GM12878 (cell line): Measurements from ENCODE around the gene TCF7L2. TPM values are rescaled to one million over a fixed set of nuclear protein-coding genes. Genes with fewer than 3 reads are reported as not detected.

Experiments used
- BHLHE40 ChIP-seq, 2 experiments: fragments of 450-650 bp in 1 of 2; IDR thresholded peaks; 2 replicates each; pipeline ENCODE4 v1.6.1; 2011 to 2017; ENCODE audit warnings: low read depth in 2 of 2, borderline replicate concordance in 1 of 2, improper control_type of control experiment in 1 of 2, low read length in 1 of 2, mild to moderate bottlenecking in 1 of 2
- CBFB ChIP-seq: IDR thresholded peaks from 2 replicates; pipeline ENCODE4 v1.6.1; 2016; ENCODE audit warnings: antibody characterized with exemption, low read depth
- CHD1 ChIP-seq: IDR thresholded peaks from 2 replicates; pipeline ENCODE4 v1.6.1; 2012; ENCODE audit warnings: low read depth, low read length, improper control_type of control experiment
- EED ChIP-seq: sonication (generic); IDR thresholded peaks from 2 replicates; pipeline ENCODE4 v1.6.1; 2016; ENCODE audit warnings: antibody characterized with exemption, low read depth
- FOXM1 ChIP-seq: IDR thresholded peaks from 2 replicates; pipeline ENCODE4 v1.6.1; 2012; ENCODE audit warnings: low read depth, mild to moderate bottlenecking, inconsistent platforms, low read length, moderate library complexity
- GABPA ChIP-seq: IDR thresholded peaks from 2 replicates; pipeline ENCODE4 v1.6.1; 2014; ENCODE audit warnings: antibody characterized with exemption, low read depth, mild to moderate bottlenecking, inconsistent platforms
- IKZF1 ChIP-seq: fragments of 450-650 bp; conservative IDR thresholded peaks from 2 replicates; pipeline ENCODE4 v1.6.1; 2017; ENCODE audit warnings: antibody characterized with exemption, mild to moderate bottlenecking
- IKZF2 ChIP-seq, 2 experiments: fragments of 450-650 bp; IDR thresholded peaks; 2 replicates each; pipeline ENCODE4 v1.6.1; 2017; ENCODE audit warnings: mild to moderate bottlenecking in 2 of 2, moderate library complexity in 2 of 2
- JUNB ChIP-seq: IDR thresholded peaks from 2 replicates; pipeline ENCODE4 v1.6.1; 2016; ENCODE audit warnings: antibody characterized with exemption, mild to moderate bottlenecking
- KAT2A ChIP-seq: conservative IDR thresholded peaks from 2 replicates; pipeline ENCODE4 v1.6.1; 2011; ENCODE audit warnings: low read depth, low read length; ENCODE audit not compliant: control insufficient read depth
- MTA2 ChIP-seq: fragments of 450-650 bp; IDR thresholded peaks from 2 replicates; pipeline ENCODE4 v1.6.1; 2016; ENCODE audit warnings: low read depth, mild to moderate bottlenecking, moderate library complexity
- MTA3 ChIP-seq: IDR thresholded peaks from 2 replicates; pipeline ENCODE4 v1.6.1; 2012; ENCODE audit warnings: low read length, inconsistent platforms, borderline replicate concordance
- NBN ChIP-seq: fragments of 450-650 bp; IDR thresholded peaks from 2 replicates; pipeline ENCODE4 v1.6.1; 2016
- PAX5 ChIP-seq: IDR thresholded peaks from 2 replicates; pipeline ENCODE4 v1.6.1; 2011; ENCODE audit warnings: low read depth, low read length, borderline replicate concordance
- POLR2A ChIP-seq: IDR thresholded peaks from 2 replicates; pipeline ENCODE4 v1.6.1; 2011; ENCODE audit warnings: low read depth, mild to moderate bottlenecking, low read length
- RCOR1 ChIP-seq: conservative IDR thresholded peaks from 2 replicates; pipeline ENCODE4 v1.6.1; 2012; ENCODE audit warnings: low read depth, low read length, improper control_type of control experiment
- RELA ChIP-seq: fragments of 450-650 bp; IDR thresholded peaks from 2 replicates; pipeline ENCODE4 v1.8.0; 2014; ENCODE audit warnings: borderline replicate concordance; ENCODE audit not compliant: partially characterized antibody
- SMC3 ChIP-seq: IDR thresholded peaks from 2 replicates; pipeline ENCODE4 v1.6.1; 2011; ENCODE audit warnings: low read length, improper control_type of control experiment, borderline replicate concordance
- SP1 ChIP-seq: IDR thresholded peaks from one replicate; pipeline ENCODE4 v1.6.1; 2011; ENCODE audit warnings: low read depth, low read length
- SRF ChIP-seq, 2 experiments: IDR thresholded peaks; 2 replicates each; pipeline ENCODE4 v1.6.1; 2011; ENCODE audit warnings: low read depth in 2 of 2, low read length in 2 of 2, mild to moderate bottlenecking in 1 of 2, moderate library complexity in 1 of 2
- STAT3 ChIP-seq: IDR thresholded peaks from 2 replicates; pipeline ENCODE4 v1.6.1; 2011; ENCODE audit warnings: low read depth, low read length, improper control_type of control experiment
- SUPT20H ChIP-seq: IDR thresholded peaks from 2 replicates; pipeline ENCODE4 v1.6.1; 2011; ENCODE audit warnings: low read depth, mild to moderate bottlenecking, low read length, moderate library complexity, borderline replicate concordance; ENCODE audit not compliant: control insufficient read depth
- TCF3 ChIP-seq: IDR thresholded peaks from 2 replicates; pipeline ENCODE4 v1.6.1; 2012; ENCODE audit warnings: low read depth, mild to moderate bottlenecking, low read length, borderline replicate concordance; ENCODE audit not compliant: insufficient read depth
- TCF7 ChIP-seq: IDR thresholded peaks from 2 replicates; pipeline ENCODE4 v1.6.1; 2014; ENCODE audit warnings: antibody characterized with exemption, borderline replicate concordance
- ZNF217 ChIP-seq: fragments of 450-650 bp; IDR thresholded peaks from 2 replicates; pipeline ENCODE4 v1.6.1; 2017; ENCODE audit warnings: antibody characterized with exemption, mild to moderate bottlenecking
- ZNF384 ChIP-seq: IDR thresholded peaks from 2 replicates; pipeline ENCODE4 v1.6.1; 2012; ENCODE audit warnings: low read depth, mild to moderate bottlenecking, low read length, improper control_type of control experiment, borderline replicate concordance
- polyA plus RNA-seq, 11 experiments: library from polyadenylated mRNA; depleted of rRNA in 4 of 11; unstranded in 6 of 11; stranded (reverse) in 5 of 11; fragments of >200 nt; fragmentation: Nextera tagmentation in 4 of 11; fragmentation: Illumina TruSeq in 1 of 11; extraction: Ambion mirVana in 4 of 11; extraction: Trizol in 1 of 11; gene quantifications; 1 replicate in 1 of 11; 2 replicates in 10 of 11; pipeline versions ENCODE4 v1.2.1 to v1.2.3, GENCODE V29; 2011 to 2016; ENCODE audit warnings: inconsistent platforms in 2 of 11, missing spikeins in 2 of 11, low read depth in 1 of 11
- total RNA-seq, 4 experiments: library from RNA; depleted of rRNA in 3 of 4; stranded (reverse); fragments of >200 nt in 3 of 4; fragmentation: Illumina TruSeq in 1 of 4; extraction: Trizol in 1 of 4; gene quantifications; 2 replicates each; pipeline versions ENCODE4 v1.2.1 to v1.2.3, GENCODE V29; 2013 to 2021
- TF ChIP-seq, protein P1 (sequence below): fragments of 450-650 bp; IDR thresholded peaks from 2 replicates; pipeline ENCODE4 v1.6.1; 2016; ENCODE audit warnings: mild to moderate bottlenecking
- TF ChIP-seq, protein P2 (sequence below): fragments of 150-350 bp; IDR thresholded peaks from 2 replicates; pipeline ENCODE4 v1.6.1; 2014; ENCODE audit warnings: mild to moderate bottlenecking, low read depth, low read length
- TF ChIP-seq, protein P3 (sequence below): fragments of 450-650 bp; IDR thresholded peaks from 2 replicates; pipeline ENCODE4 v1.6.1; 2017; ENCODE audit warnings: borderline replicate concordance
- TF ChIP-seq, protein P4 (sequence below): fragments of 450-650 bp; IDR thresholded peaks from 2 replicates; pipeline ENCODE4 v1.6.1; 2014; ENCODE audit warnings: mild to moderate bottlenecking

Gene TCF7L2
- total and polyA plus RNA-seq, 10 of the 15 experiments (the other 5 are each of a cell fraction or from before 2014, with no cell fraction given), result 0.02 to 1.1 (median 0.35) TPM; not detected in 4

DNA sequence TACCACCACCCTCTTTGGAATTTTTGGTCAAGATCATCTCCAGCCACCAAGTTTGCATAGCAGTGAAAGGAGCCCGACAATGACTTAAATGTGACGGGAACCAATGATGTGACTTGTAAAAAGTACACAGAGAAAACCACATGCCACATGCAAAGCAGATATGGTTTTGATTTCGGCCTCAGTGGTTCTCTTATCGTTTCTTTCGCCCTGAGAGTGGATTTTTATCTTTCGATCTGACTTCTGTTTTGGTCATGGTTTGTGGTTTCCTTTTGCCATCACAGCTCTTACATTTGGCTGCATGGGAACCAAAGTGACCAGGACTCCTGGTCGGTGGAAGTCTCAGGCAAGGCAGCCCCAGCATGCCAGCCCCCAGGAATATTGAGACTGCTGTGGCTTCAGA is 31.5 kb downstream of the TCF7L2 start (continued):
- TF ChIP-seq BHLHE40 (IDR thresholded peaks at IDR 0.05; ENCODE audit: borderline replicate concordance in 1 of 2, low read depth in 2 of 2, low read length in 1 of 2) (peak; percentile 68 to 74; a peak in 2 of 4 replicates), RCOR1 (0 out of 2 replicates have a peak, but pooled peaks have one; percentile 52), IKZF1 (peak; percentile 73), SMC3 (no peak), MTA3 (peak; percentile 94; the same call in 1 of the 2 replicates), SRF (IDR thresholded peaks at IDR 0.05; ENCODE audit: low read depth in 2 of 2, low read length in 2 of 2) (no peak), EED (peak; percentile 95), CHD1 (no peak), CBFB (peak; percentile 99), ZNF384 (no peak), IKZF2 (IDR thresholded peaks at IDR 0.05) (peak; percentile 90 to 94), MTA2 (peak; percentile 92), TCF7 (no peak), TCF3 (0 out of 2 replicates have a peak, but pooled peaks have one; percentile 72), KAT2A (no peak), GABPA (peak; percentile 47; the same call in 1 of the 2 replicates), ZNF217 (peak; percentile 88; the same call in 1 of the 2 replicates), PAX5 (peak; percentile 99), NBN (peak; percentile 59; the same call in 1 of the 2 replicates), JUNB (peak; percentile 80), STAT3 (peak; percentile 89; the same call in 1 of the 2 replicates), RELA (no peak), SP1 (no peak), POLR2A (no peak), FOXM1 (peak; percentile 86), SUPT20H (no peak)
- TF ChIP-seq, protein P1, sequence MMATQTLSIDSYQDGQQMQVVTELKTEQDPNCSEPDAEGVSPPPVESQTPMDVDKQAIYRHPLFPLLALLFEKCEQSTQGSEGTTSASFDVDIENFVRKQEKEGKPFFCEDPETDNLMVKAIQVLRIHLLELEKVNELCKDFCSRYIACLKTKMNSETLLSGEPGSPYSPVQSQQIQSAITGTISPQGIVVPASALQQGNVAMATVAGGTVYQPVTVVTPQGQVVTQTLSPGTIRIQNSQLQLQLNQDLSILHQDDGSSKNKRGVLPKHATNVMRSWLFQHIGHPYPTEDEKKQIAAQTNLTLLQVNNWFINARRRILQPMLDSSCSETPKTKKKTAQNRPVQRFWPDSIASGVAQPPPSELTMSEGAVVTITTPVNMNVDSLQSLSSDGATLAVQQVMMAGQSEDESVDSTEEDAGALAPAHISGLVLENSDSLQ, result peak; percentile 42; the same call in 1 of the 2 replicates
- TF ChIP-seq, protein P2, sequence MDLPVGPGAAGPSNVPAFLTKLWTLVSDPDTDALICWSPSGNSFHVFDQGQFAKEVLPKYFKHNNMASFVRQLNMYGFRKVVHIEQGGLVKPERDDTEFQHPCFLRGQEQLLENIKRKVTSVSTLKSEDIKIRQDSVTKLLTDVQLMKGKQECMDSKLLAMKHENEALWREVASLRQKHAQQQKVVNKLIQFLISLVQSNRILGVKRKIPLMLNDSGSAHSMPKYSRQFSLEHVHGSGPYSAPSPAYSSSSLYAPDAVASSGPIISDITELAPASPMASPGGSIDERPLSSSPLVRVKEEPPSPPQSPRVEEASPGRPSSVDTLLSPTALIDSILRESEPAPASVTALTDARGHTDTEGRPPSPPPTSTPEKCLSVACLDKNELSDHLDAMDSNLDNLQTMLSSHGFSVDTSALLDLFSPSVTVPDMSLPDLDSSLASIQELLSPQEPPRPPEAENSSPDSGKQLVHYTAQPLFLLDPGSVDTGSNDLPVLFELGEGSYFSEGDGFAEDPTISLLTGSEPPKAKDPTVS, result no peak
- TF ChIP-seq, protein P3, sequence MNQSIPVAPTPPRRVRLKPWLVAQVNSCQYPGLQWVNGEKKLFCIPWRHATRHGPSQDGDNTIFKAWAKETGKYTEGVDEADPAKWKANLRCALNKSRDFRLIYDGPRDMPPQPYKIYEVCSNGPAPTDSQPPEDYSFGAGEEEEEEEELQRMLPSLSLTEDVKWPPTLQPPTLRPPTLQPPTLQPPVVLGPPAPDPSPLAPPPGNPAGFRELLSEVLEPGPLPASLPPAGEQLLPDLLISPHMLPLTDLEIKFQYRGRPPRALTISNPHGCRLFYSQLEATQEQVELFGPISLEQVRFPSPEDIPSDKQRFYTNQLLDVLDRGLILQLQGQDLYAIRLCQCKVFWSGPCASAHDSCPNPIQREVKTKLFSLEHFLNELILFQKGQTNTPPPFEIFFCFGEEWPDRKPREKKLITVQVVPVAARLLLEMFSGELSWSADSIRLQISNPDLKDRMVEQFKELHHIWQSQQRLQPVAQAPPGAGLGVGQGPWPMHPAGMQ, result no peak
- TF ChIP-seq, protein P4, sequence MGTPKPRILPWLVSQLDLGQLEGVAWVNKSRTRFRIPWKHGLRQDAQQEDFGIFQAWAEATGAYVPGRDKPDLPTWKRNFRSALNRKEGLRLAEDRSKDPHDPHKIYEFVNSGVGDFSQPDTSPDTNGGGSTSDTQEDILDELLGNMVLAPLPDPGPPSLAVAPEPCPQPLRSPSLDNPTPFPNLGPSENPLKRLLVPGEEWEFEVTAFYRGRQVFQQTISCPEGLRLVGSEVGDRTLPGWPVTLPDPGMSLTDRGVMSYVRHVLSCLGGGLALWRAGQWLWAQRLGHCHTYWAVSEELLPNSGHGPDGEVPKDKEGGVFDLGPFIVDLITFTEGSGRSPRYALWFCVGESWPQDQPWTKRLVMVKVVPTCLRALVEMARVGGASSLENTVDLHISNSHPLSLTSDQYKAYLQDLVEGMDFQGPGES, result no peak
